Stimulated activated CD4-positive, alpha-beta T cell treated with anti-CD3 and anti-CD28 coated beads, Interleukin-2, amount 100 ng/mL, for 48 hours (primary cell): ENCODE results near the gene MTHFD1L.
"Not testable (repeated sequence)": the region's sequence is repeated elsewhere in the genome, so short reads cannot be mapped to it uniquely, and the experiment has no call there.

Experiments used
- DNase-seq, 2 donors: peaks; one replicate each; pipeline ENCODE4 v3.0.0-alpha.2; 2020

MTHFD1L gene

GRCh38 chr6:151100326-151100725, 234.8 kb downstream of the MTHFD1L start:
- DNase-seq: no peak

- DNase-seq: no peak
Measured at GRCh38 chr6:151101161-151101815, 235.8 kb downstream of the MTHFD1L start.

GRCh38 chr6:151101816-151102694, 236.6 kb downstream of the MTHFD1L start:
- DNase-seq: no peak

- DNase-seq: no peak
Measured at GRCh38 chr6:151103266-151103665, 237.8 kb downstream of the MTHFD1L start.

GRCh38 chr6:151107897-151108427, 242.5 kb downstream of the MTHFD1L start:
- DNase-seq: no peak

GRCh38 chr6:151108548-151108947, 243.0 kb downstream of the MTHFD1L start:
- DNase-seq: no peak

GRCh38 chr6:151109361-151109760, 243.9 kb downstream of the MTHFD1L start:
- no peak for DNase-seq

GRCh38 chr6:151109869-151110575, 244.5 kb downstream of the MTHFD1L start:
- DNase-seq: no peak

- DNase-seq: no peak
Measured at GRCh38 chr6:151110576-151110905, 245.0 kb downstream of the MTHFD1L start.

- DNase-seq: no peak
Measured at GRCh38 chr6:151111670-151112069, 246.2 kb downstream of the MTHFD1L start.

GRCh38 chr6:151112130-151112529, 246.6 kb downstream of the MTHFD1L start:
- DNase-seq: no peak

GRCh38 chr6:151112884-151113283, 247.4 kb downstream of the MTHFD1L start:
- not testable (repeated sequence) for DNase-seq

- no peak for DNase-seq
Measured at GRCh38 chr6:151113641-151114040, 248.1 kb downstream of the MTHFD1L start.

GRCh38 chr6:151118461-151119123, 253.1 kb downstream of the MTHFD1L start:
- DNase-seq: no peak

- DNase-seq: no peak
Measured at GRCh38 chr6:151119823-151120524, 254.5 kb downstream of the MTHFD1L start.

- DNase-seq: no peak
Measured at GRCh38 chr6:151121900-151122299, 256.4 kb downstream of the MTHFD1L start.

GRCh38 chr6:151123641-151124040, 258.1 kb downstream of the MTHFD1L start:
- not testable (repeated sequence) for DNase-seq

GRCh38 chr6:151125242-151125641, 259.7 kb downstream of the MTHFD1L start:
- not testable (repeated sequence) for DNase-seq

GRCh38 chr6:151125651-151126416, 260.3 kb downstream of the MTHFD1L start:
- DNase-seq: not testable (repeated sequence)

GRCh38 chr6:151126417-151126724, 260.9 kb downstream of the MTHFD1L start:
- DNase-seq: not testable (repeated sequence)

- not testable (repeated sequence) for DNase-seq
Measured at GRCh38 chr6:151127133-151127798, 261.8 kb downstream of the MTHFD1L start.
